Peyer's patch (tissue), 4 donors: ENCODE results near the gene WFS1.

ENCODE experiments used
- CTCF ChIP-seq, 6 experiments: fragments of 450-650 bp in 4 of 6; fragments of 200-600 bp in 2 of 6; sonication (generic) in 1 of 6; IDR thresholded peaks; one replicate each; pipeline ENCODE4 v1.5.1; 2017 to 2019; ENCODE audit warnings: antibody characterized with exemption in 6 of 6, mild to moderate bottlenecking in 3 of 6, moderate library complexity in 1 of 6
- POLR2A ChIP-seq, 2 donors: fragments of 450-650 bp; IDR thresholded peaks; one replicate each; pipeline ENCODE4 v1.5.1; 2017; ENCODE audit warnings: antibody characterized with exemption in 2 of 2, mild to moderate bottlenecking in 2 of 2, moderate library complexity in 2 of 2

- no peak for TF ChIP-seq CTCF (IDR thresholded peaks at IDR 0.05)
- no peak for TF ChIP-seq POLR2A (IDR thresholded peaks at IDR 0.05)
These were observed 28.4 kb upstream of the WFS1 start for GRCh38 chr4:6241062-6241845.
